CD14-positive monocyte (primary cell): ENCODE results near the gene MANF. TPM values are rescaled to one million over a fixed set of nuclear protein-coding genes. Genes with fewer than 3 reads are reported as not detected.

Source experiments
- DNase-seq, 3 donors: peaks; one replicate each; pipeline ENCODE4 v3.0.0-alpha.2; 2011 to 2022
- H2AFZ ChIP-seq: 2 replicates; pipeline ENCODE4 v1.6.0; 2012; ENCODE audit warnings: mild to moderate bottlenecking, low read depth, low read length, inconsistent platforms; ENCODE audit not compliant: insufficient read depth, poor library complexity, severe bottlenecking
- H3K27ac ChIP-seq, 2 donors: 1 replicate in 1 of 2; 2 replicates in 1 of 2; pipeline ENCODE4 v1.5.1; 2012 to 2013; ENCODE audit warnings: low read length in 2 of 2, control low read depth in 1 of 2, inconsistent platforms in 1 of 2, low read depth in 1 of 2, mild to moderate bottlenecking in 1 of 2
- H3K27me3 ChIP-seq, 2 donors: one replicate each; pipeline versions ENCODE4 v1.6.0 to v1.6.1; 2011 to 2013; ENCODE audit warnings: low read length in 2 of 2; ENCODE audit not compliant: control insufficient read depth in 2 of 2, insufficient read depth in 2 of 2
- H3K36me3 ChIP-seq, 2 donors: replicated peaks in 1 of 2; 1 replicate in 1 of 2; 2 replicates in 1 of 2; pipeline versions ENCODE4 v1.5.1 to v1.6.1; 2012 to 2013; ENCODE audit warnings: low read length in 2 of 2, control low read depth in 1 of 2, inconsistent platforms in 1 of 2, mild to moderate bottlenecking in 1 of 2; ENCODE audit not compliant: insufficient read depth in 2 of 2, control insufficient read depth in 1 of 2
- H3K4me1 ChIP-seq, 2 donors: 1 replicate in 1 of 2; 2 replicates in 1 of 2; pipeline versions ENCODE4 v1.5.1 to v1.6.1; 2012 to 2013; ENCODE audit warnings: low read length in 2 of 2, control low read depth in 1 of 2, inconsistent platforms in 1 of 2, mild to moderate bottlenecking in 1 of 2, moderate library complexity in 1 of 2; ENCODE audit not compliant: insufficient read depth in 2 of 2, control insufficient read depth in 1 of 2
- H3K4me2 ChIP-seq: replicated peaks from 2 replicates; pipeline ENCODE3; 2012; ENCODE audit warnings: low read length, moderate library complexity, mild to moderate bottlenecking; ENCODE audit not compliant: poor library complexity, severe bottlenecking; ENCODE audit errors: extremely low read depth
- H3K4me3 ChIP-seq, 3 experiments: fragments of 200-600 bp in 1 of 3; sonication (generic) in 1 of 3; replicated peaks in 1 of 3; 1 replicate in 2 of 3; 2 replicates in 1 of 3; pipeline ENCODE4 v1.5.1; 2011 to 2013; ENCODE audit warnings: low read length in 3 of 3, mild to moderate bottlenecking in 3 of 3, control low read depth in 2 of 3, low read depth in 2 of 3, inconsistent platforms in 1 of 3, moderate library complexity in 1 of 3
- H3K79me2 ChIP-seq: 2 replicates; pipeline ENCODE4 v1.6.0; 2012; ENCODE audit warnings: mild to moderate bottlenecking, control low read depth, inconsistent platforms, low read length, moderate library complexity; ENCODE audit not compliant: insufficient read depth
- H3K9ac ChIP-seq: 2 replicates; pipeline ENCODE4 v1.6.0; 2017; ENCODE audit warnings: low read length, mild to moderate bottlenecking; ENCODE audit not compliant: insufficient read depth, poor library complexity, severe bottlenecking
- H3K9me3 ChIP-seq, 2 donors: replicated peaks in 1 of 2; 1 replicate in 1 of 2; 2 replicates in 1 of 2; pipeline versions ENCODE4 v1.5.1 to v1.6.1; 2012 to 2013; ENCODE audit warnings: low read length in 2 of 2, control low read depth in 1 of 2; ENCODE audit not compliant: control insufficient read depth in 1 of 2, insufficient read depth in 1 of 2
- H4K20me1 ChIP-seq: 2 replicates; pipeline ENCODE4 v1.6.0; 2012; ENCODE audit warnings: mild to moderate bottlenecking, low read length, control low read depth, moderate library complexity; ENCODE audit not compliant: insufficient read depth
- H3K27ac Mint-ChIP-seq, 7 donors: one replicate each; pipeline ENCODE4 v1.8.0; 2020; ENCODE audit warnings: mild to moderate bottlenecking in 7 of 7, mixed read lengths in 7 of 7, moderate library complexity in 6 of 7, inconsistent platforms in 2 of 7
- H3K27me3 Mint-ChIP-seq, 3 donors: one replicate each; pipeline ENCODE4 v1.8.0; 2021 to 2022; ENCODE audit warnings: low read depth in 3 of 3, mild to moderate bottlenecking in 3 of 3, mixed read lengths in 3 of 3, moderate library complexity in 3 of 3, inconsistent platforms in 1 of 3
- H3K36me3 Mint-ChIP-seq, 2 donors: one replicate each; pipeline ENCODE4 v1.8.0; 2020; ENCODE audit warnings: mixed read lengths in 2 of 2, inconsistent platforms in 1 of 2, mild to moderate bottlenecking in 1 of 2
- H3K4me1 Mint-ChIP-seq: one replicate; pipeline ENCODE4 v1.8.0; 2020; ENCODE audit warnings: mild to moderate bottlenecking, mixed read lengths
- H3K4me3 Mint-ChIP-seq, 2 donors: one replicate each; pipeline ENCODE4 v1.8.0; 2020; ENCODE audit warnings: mild to moderate bottlenecking in 2 of 2, mixed read lengths in 2 of 2, moderate library complexity in 1 of 2
- H3K9me3 Mint-ChIP-seq, 7 donors: one replicate each; pipeline ENCODE4 v1.8.0; 2020 to 2022; ENCODE audit warnings: mixed read lengths in 7 of 7, mild to moderate bottlenecking in 6 of 7, moderate library complexity in 6 of 7, inconsistent platforms in 2 of 7
- WGBS: methylation state at CpG from one replicate; pipeline ENCODE4 v1.1.5; 2013; ENCODE audit warnings: missing lambda C conversion rate; ENCODE audit not compliant: insufficient coverage; 5-methylcytosine and 5-hydroxymethylcytosine counted together
- intact Hi-C, 2 donors: fragments of 100-400 bp; cut with micrococcal nuclease; formaldehyde crosslinking; loops; one replicate each; pipeline versions ENCODE4 v1.15.0 to v1.15.1; 2023
- polyA plus RNA-seq, 3 donors: library from polyadenylated mRNA; depleted of rRNA in 1 of 3; unstranded in 2 of 3; stranded (reverse) in 1 of 3; fragments of 300-500 nt in 2 of 3; fragments of >200 nt in 1 of 3; fragmentation: Illumina TruSeq in 2 of 3; gene quantifications; 1 replicate in 2 of 3; 2 replicates in 1 of 3; pipeline ENCODE4 v1.2.3, GENCODE V29; 2012 to 2021
- TF ChIP-seq, protein P1 (sequence below): fragments of 200-600 bp; IDR thresholded peaks from one replicate; pipeline ENCODE4 v1.8.0; 2022; ENCODE audit warnings: antibody characterized with exemption, mild to moderate bottlenecking

The MANF gene
- polyA plus RNA-seq, 3 donors = 14.1 to 30.2 (median 23.6) TPM

DNA sequence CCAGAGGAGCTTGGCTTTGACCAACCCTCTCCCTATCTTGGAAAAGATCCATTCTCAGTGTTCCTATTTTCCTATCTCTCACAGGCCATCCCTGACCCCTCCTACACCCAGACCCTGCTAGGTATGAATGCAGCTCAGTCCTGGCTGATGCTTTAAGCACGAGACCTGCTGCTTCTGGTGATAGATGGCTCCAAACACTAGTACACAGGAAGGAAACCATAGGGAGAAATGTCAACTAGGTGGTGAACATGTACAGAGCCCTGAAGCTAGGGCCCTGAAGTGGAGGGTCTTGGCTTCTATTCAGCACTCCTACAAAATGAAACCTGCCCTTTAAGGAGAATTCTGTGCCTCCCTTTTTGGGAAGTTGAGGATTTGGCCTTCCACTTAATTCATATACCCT is 47.4 kb upstream of the MANF start:
- no peak overlapping the region for H2AFZ ChIP-seq
- H3K9ac ChIP-seq = no peak overlapping the region
- TF ChIP-seq, protein P1, sequence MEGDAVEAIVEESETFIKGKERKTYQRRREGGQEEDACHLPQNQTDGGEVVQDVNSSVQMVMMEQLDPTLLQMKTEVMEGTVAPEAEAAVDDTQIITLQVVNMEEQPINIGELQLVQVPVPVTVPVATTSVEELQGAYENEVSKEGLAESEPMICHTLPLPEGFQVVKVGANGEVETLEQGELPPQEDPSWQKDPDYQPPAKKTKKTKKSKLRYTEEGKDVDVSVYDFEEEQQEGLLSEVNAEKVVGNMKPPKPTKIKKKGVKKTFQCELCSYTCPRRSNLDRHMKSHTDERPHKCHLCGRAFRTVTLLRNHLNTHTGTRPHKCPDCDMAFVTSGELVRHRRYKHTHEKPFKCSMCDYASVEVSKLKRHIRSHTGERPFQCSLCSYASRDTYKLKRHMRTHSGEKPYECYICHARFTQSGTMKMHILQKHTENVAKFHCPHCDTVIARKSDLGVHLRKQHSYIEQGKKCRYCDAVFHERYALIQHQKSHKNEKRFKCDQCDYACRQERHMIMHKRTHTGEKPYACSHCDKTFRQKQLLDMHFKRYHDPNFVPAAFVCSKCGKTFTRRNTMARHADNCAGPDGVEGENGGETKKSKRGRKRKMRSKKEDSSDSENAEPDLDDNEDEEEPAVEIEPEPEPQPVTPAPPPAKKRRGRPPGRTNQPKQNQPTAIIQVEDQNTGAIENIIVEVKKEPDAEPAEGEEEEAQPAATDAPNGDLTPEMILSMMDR = no peak
- peaks cover 1 to 6% (median 6%) of the 10 kb centered on the region in 3 donors for H3K27me3 Mint-ChIP-seq
- H3K79me2 ChIP-seq = no peaks in the 10 kb centered on the region
- intact Hi-C loops = no loop called here
- WGBS = no CpG with 5 or more reads among the region's 1 CpG
- no peaks in the 10 kb centered on the region for H4K20me1 ChIP-seq
- no peaks in the 10 kb centered on the region for H3K4me1 Mint-ChIP-seq
- H3K4me3 ChIP-seq = no peak overlapping the region
- no peak for DNase-seq
- H3K4me1 ChIP-seq = no peaks in the 10 kb centered on the region
- no peak overlapping the region for H3K27ac ChIP-seq
- H3K4me2 ChIP-seq = no peak overlapping the region
- H3K4me3 Mint-ChIP-seq = no peak overlapping the region
- H3K9me3 Mint-ChIP-seq = peaks cover 0 to 2% (median 0%) of the 10 kb centered on the region in 7 donors
- H3K36me3 ChIP-seq = no peaks in the 10 kb centered on the region
- H3K9me3 ChIP-seq = no peaks in the 10 kb centered on the region
- H3K36me3 Mint-ChIP-seq = no peaks in the 10 kb centered on the region
- H3K27ac Mint-ChIP-seq = no peak overlapping the region
- no peaks in the 10 kb centered on the region for H3K27me3 ChIP-seq

DNA sequence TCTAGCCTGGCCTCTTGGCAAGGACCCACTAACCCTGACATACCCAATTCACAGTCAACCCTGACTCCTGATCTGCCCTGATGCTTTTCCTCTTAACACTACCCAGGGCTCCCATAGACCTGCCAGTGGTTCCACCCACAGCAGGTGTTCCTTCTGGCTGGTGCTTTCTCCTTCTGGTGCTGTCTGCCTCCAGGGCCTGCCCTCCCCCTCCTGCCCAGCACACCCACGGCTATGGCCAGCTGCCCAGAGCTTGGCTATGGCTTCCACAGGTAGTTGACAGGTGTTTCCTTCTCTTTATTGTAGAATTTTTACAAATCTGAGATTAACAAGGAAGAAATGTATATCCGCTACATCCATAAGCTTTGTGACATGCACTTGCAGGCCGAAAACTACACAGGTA is 46.5 kb upstream of the MANF start:
- no peaks in the 10 kb centered on the region for H3K36me3 ChIP-seq
- H3K9ac ChIP-seq = no peak overlapping the region
- no peaks in the 10 kb centered on the region for H3K9me3 ChIP-seq
- no peak overlapping the region for H3K4me3 ChIP-seq
- H3K4me2 ChIP-seq = no peak overlapping the region
- no peak overlapping the region for H3K27ac Mint-ChIP-seq
- intact Hi-C loops = no loop called here
- TF ChIP-seq, protein P1 = no peak
- no peak overlapping the region for H3K27ac ChIP-seq
- WGBS = no CpG with 5 or more reads among the region's 3 CpGs
- no peak overlapping the region for H2AFZ ChIP-seq
- H3K36me3 Mint-ChIP-seq = no peaks in the 10 kb centered on the region
- no peaks in the 10 kb centered on the region for H3K4me1 Mint-ChIP-seq
- DNase-seq = no peak
- peaks cover 0 to 2% (median 0%) of the 10 kb centered on the region in 7 donors for H3K9me3 Mint-ChIP-seq
- H3K27me3 ChIP-seq = no peaks in the 10 kb centered on the region
- H3K4me1 ChIP-seq = no peaks in the 10 kb centered on the region
- H3K79me2 ChIP-seq = no peaks in the 10 kb centered on the region
- H3K27me3 Mint-ChIP-seq = peaks cover 1 to 7% (median 6%) of the 10 kb centered on the region in 3 donors
- no peaks in the 10 kb centered on the region for H4K20me1 ChIP-seq
- no peak overlapping the region for H3K4me3 Mint-ChIP-seq
